B cell (primary cell): Measurements from ENCODE around the gene CCDC9B. TPM values are rescaled to one million over a fixed set of nuclear protein-coding genes. Genes with fewer than 3 reads are reported as not detected.

Experiments
- ATAC-seq: fragments of 200-7000 bp; cut with Tn5 transposase; one replicate; pipeline ENCODE4 v1.10.0; 2021; ENCODE audit warnings: low read depth, mild to moderate bottlenecking, moderate number of reproducible peaks, moderate library complexity
- CTCF ChIA-PET: fragments of 350-600 bp; sonication (Branson Sonifier 250); formaldehyde crosslinking; loops from one replicate; lab custom pipeline; 2021; ENCODE audit warnings: antibody characterized with exemption, inconsistent platforms; lab: Charles Lee
- POLR2A ChIA-PET: fragments of 350-600 bp; sonication (Branson Sonifier 250); formaldehyde crosslinking; loops from one replicate; lab custom pipeline; 2021; ENCODE audit warnings: antibody characterized with exemption; lab: Charles Lee
- DNase-seq: peaks from one replicate; pipeline ENCODE4 v3.0.0; 2013
- H2AFZ ChIP-seq: 2 replicates; pipeline ENCODE4 v1.6.1; 2012; ENCODE audit warnings: mild to moderate bottlenecking, low read depth, low read length; ENCODE audit not compliant: insufficient read depth, poor library complexity, severe bottlenecking
- H3K27ac ChIP-seq, 2 donors: 1 replicate in 1 of 2; 2 replicates in 1 of 2; pipeline ENCODE4 v1.5.1; 2012 to 2013; ENCODE audit warnings: low read length in 2 of 2, mild to moderate bottlenecking in 2 of 2, moderate library complexity in 1 of 2
- H3K27me3 ChIP-seq, 4 experiments: fragments of 200-600 bp in 1 of 4; sonication (generic) in 1 of 4; replicated peaks in 1 of 4; 1 replicate in 2 of 4; 2 replicates in 2 of 4; pipeline versions ENCODE4 v1.6.1 to v1.7.0; 2013 to 2016; ENCODE audit warnings: low read length in 3 of 4, mild to moderate bottlenecking in 2 of 4, mixed read lengths in 1 of 4, moderate library complexity in 1 of 4; ENCODE audit not compliant: insufficient read depth in 4 of 4, control insufficient read depth in 3 of 4; ENCODE audit errors: control extremely low read depth in 1 of 4
- H3K36me3 ChIP-seq, 2 experiments: replicated peaks in 1 of 2; 1 replicate in 1 of 2; 2 replicates in 1 of 2; pipeline versions ENCODE4 v1.6.1 to v1.7.1; 2013; ENCODE audit warnings: low read length in 1 of 2; ENCODE audit not compliant: insufficient read depth in 2 of 2, control insufficient read depth in 1 of 2; ENCODE audit errors: control extremely low read depth in 1 of 2, extremely low read depth in 1 of 2
- H3K4me1 ChIP-seq, 2 donors: fragments of 200-600 bp in 1 of 2; sonication (generic) in 1 of 2; 1 replicate in 1 of 2; 2 replicates in 1 of 2; pipeline versions ENCODE4 v1.5.1 to v1.6.1; 2013 to 2017; ENCODE audit warnings: low read length in 2 of 2; ENCODE audit not compliant: control insufficient read depth in 2 of 2, insufficient read depth in 2 of 2
- H3K4me2 ChIP-seq: replicated peaks from 2 replicates; pipeline ENCODE3; 2012; ENCODE audit warnings: mild to moderate bottlenecking, low read depth, low read length; ENCODE audit not compliant: poor library complexity, severe bottlenecking
- H3K4me3 ChIP-seq, 5 experiments: fragments of 200-600 bp in 1 of 5; sonication (generic) in 1 of 5; 1 replicate in 3 of 5; 2 replicates in 2 of 5; pipeline versions ENCODE4 v1.5.1 to v1.7.0; 2011 to 2016; ENCODE audit warnings: low read length in 4 of 5, mild to moderate bottlenecking in 4 of 5, low read depth in 2 of 5, control low read depth in 1 of 5, moderate library complexity in 1 of 5; ENCODE audit not compliant: insufficient read depth in 1 of 5; ENCODE audit errors: control extremely low read depth in 1 of 5, extremely low read depth in 1 of 5
- H3K79me2 ChIP-seq: fragments of 200-600 bp; sonication (generic); one replicate; pipeline ENCODE4 v1.6.0; 2016; ENCODE audit warnings: low read length; ENCODE audit not compliant: control insufficient read depth, insufficient read depth
- H3K9ac ChIP-seq: fragments of 200-600 bp; sonication (generic); 2 replicates; pipeline ENCODE4 v1.6.1; 2017; ENCODE audit warnings: mild to moderate bottlenecking, low read length, moderate library complexity
- H3K9me3 ChIP-seq, 3 donors: one replicate each; pipeline versions ENCODE4 v1.6.1 to v1.7.1; 2013; ENCODE audit warnings: low read length in 2 of 3; ENCODE audit not compliant: control insufficient read depth in 2 of 3, insufficient read depth in 1 of 3; ENCODE audit errors: control extremely low read depth in 1 of 3
- H4K20me1 ChIP-seq: 2 replicates; pipeline ENCODE4 v1.6.0; 2012; ENCODE audit warnings: mild to moderate bottlenecking, low read length; ENCODE audit not compliant: insufficient read depth, control insufficient read depth, poor library complexity, severe bottlenecking
- H3K27ac Mint-ChIP-seq: one replicate; pipeline ENCODE4 v1.8.0; 2021; ENCODE audit warnings: mixed read lengths
- H3K27me3 Mint-ChIP-seq: one replicate; pipeline ENCODE4 v1.8.0; 2021; ENCODE audit warnings: mixed read lengths
- H3K4me1 Mint-ChIP-seq: one replicate; pipeline ENCODE4 v1.8.0; 2021; ENCODE audit warnings: mixed read lengths
- H3K4me3 Mint-ChIP-seq: one replicate; pipeline ENCODE4 v1.8.0; 2021; ENCODE audit warnings: mixed read lengths
- H3K9me3 Mint-ChIP-seq: one replicate; pipeline ENCODE4 v1.8.0; 2022; ENCODE audit warnings: mixed read lengths; ENCODE audit not compliant: insufficient read depth
- EZH2 ChIP-seq: IDR thresholded peaks from 2 replicates; pipeline ENCODE4 v1.6.1; 2012; ENCODE audit warnings: borderline replicate concordance, low read depth, mild to moderate bottlenecking, moderate library complexity, low read length; ENCODE audit not compliant: insufficient read depth, poor library complexity, severe bottlenecking
- WGBS: methylation state at CpG from one replicate; pipeline ENCODE4 v1.1.5; 2013; ENCODE audit warnings: missing lambda C conversion rate; ENCODE audit not compliant: insufficient coverage; 5-methylcytosine and 5-hydroxymethylcytosine counted together
- intact Hi-C: fragments of 100-400 bp; cut with micrococcal nuclease; formaldehyde crosslinking; loops from one replicate; pipeline ENCODE4 v1.10.0; 2022
- polyA plus RNA-seq: library from polyadenylated mRNA; depleted of rRNA; stranded (reverse); fragments of >200 nt; gene quantifications from 2 replicates; pipeline ENCODE4 v1.2.3, GENCODE V29; 2012
- total RNA-seq, 2 donors: library from RNA; stranded (reverse); fragments of 120-200 nt in 1 of 2; gene quantifications; 1 replicate in 1 of 2; 2 replicates in 1 of 2; pipeline versions ENCODE4 v1.2.3 to v1.2.4, GENCODE V29; 2013 to 2022
- TF ChIP-seq, protein P1 (sequence below): fragments of 200-600 bp; IDR thresholded peaks from one replicate; pipeline ENCODE4 v1.8.0; 2022; ENCODE audit warnings: antibody characterized with exemption, mild to moderate bottlenecking

CCDC9B gene
- total and polyA plus RNA-seq, 2 donors (not counting 1 experiment from before 2014, with no cell fraction given): 1.6 to 2.4 TPM

DNA sequence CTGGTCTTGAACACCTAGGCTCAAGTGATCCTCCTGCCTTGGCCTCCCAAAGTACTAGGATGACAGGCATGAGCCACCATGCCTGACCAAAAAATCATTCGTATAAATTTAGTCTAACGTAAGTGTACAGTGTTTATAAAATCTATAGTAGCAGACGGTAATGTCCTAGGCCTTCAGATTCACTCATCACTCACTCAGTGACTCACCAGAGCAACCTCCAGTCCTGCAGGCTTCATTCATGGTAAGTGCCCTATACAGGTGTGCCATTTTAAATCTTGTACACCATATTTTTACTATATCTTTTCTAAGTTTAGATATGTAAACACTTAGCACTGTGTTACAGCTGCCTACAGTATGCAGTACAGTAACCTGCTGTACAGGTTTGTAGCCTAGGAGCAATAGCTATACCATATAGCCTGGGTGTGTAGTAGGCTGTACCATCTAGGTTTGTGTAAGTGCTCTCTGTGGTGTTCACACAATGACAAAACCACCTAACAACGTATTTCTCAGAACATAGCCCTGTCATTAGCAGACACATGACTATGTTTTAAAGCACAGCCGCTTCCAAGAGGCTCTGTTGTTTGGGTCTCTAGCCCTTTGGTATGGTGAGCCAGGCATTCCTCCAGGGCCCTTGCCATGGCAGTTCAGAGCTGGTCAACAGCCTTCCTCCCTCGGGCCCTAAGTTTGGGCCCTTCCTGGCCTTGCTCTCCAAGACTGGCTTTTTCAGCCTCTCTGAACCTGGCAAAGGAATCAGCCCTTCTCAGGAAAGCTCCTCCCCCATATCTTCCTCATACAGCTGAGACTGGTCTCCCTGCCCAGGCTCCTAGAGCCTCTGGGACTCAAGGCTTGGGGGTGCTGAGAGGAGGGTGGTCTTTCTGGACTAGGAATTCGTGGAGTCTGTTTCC lies 1.9 kb upstream of the CCDC9B start:
- H3K4me2 ChIP-seq: no peak overlapping the region
- peaks cover 4 to 6% of the 10 kb centered on the region in 2 donors for H3K4me1 ChIP-seq
- H3K27ac ChIP-seq: no peak overlapping the region
- intact Hi-C loops: no loop called here
- no peak overlapping the region for H3K27ac Mint-ChIP-seq
- no peak overlapping the region for H2AFZ ChIP-seq
- ATAC-seq: no peak
- CTCF ChIA-PET: interaction anchor here (0.6 to 15.0 kb wide), 15 partner anchors 14 to 549 kb away, joined by 3 to 382 read pairs (median 5); partner anchors contain the start of genes INAFM2, KNSTRN and PLCB2
- no peaks in the 10 kb centered on the region for H3K36me3 ChIP-seq
- no peaks in the 10 kb centered on the region for H3K79me2 ChIP-seq
- H3K27me3 Mint-ChIP-seq: peaks cover 4% of the 10 kb centered on the region
- no peaks in the 10 kb centered on the region for H3K9me3 ChIP-seq
- peaks cover 0 to 4% (median 0%) of the 10 kb centered on the region in 4 experiments for H3K27me3 ChIP-seq
- POLR2A ChIA-PET: no interaction called here
- no peak overlapping the region for H3K4me3 ChIP-seq
- no peaks in the 10 kb centered on the region for H3K9me3 Mint-ChIP-seq
- WGBS: 69% methylated on average over 4 of the region's 7 CpGs
- H3K4me1 Mint-ChIP-seq: peaks cover 4% of the 10 kb centered on the region
- no peak overlapping the region for H3K9ac ChIP-seq
- TF ChIP-seq EZH2: no peak
- TF ChIP-seq, protein P1, sequence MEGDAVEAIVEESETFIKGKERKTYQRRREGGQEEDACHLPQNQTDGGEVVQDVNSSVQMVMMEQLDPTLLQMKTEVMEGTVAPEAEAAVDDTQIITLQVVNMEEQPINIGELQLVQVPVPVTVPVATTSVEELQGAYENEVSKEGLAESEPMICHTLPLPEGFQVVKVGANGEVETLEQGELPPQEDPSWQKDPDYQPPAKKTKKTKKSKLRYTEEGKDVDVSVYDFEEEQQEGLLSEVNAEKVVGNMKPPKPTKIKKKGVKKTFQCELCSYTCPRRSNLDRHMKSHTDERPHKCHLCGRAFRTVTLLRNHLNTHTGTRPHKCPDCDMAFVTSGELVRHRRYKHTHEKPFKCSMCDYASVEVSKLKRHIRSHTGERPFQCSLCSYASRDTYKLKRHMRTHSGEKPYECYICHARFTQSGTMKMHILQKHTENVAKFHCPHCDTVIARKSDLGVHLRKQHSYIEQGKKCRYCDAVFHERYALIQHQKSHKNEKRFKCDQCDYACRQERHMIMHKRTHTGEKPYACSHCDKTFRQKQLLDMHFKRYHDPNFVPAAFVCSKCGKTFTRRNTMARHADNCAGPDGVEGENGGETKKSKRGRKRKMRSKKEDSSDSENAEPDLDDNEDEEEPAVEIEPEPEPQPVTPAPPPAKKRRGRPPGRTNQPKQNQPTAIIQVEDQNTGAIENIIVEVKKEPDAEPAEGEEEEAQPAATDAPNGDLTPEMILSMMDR: no peak
- no peaks in the 10 kb centered on the region for H4K20me1 ChIP-seq
- DNase-seq: no peak
- no peak overlapping the region for H3K4me3 Mint-ChIP-seq
